GM18951 (cell line): ENCODE measurements around the gene ABCB8.

Experiments
- POLR2A ChIP-seq: IDR thresholded peaks from 4 replicates; pipeline ENCODE4 v1.6.1; 2011; ENCODE audit warnings: mild to moderate bottlenecking; ENCODE audit not compliant: insufficient read length, insufficient read depth; ENCODE audit errors: extremely low read depth
- in situ Hi-C: fragments of 300-500 bp; cut with MboI; formaldehyde crosslinking; loops from one replicate; pipeline ENCODE4 v1.12.0; 2022; ENCODE audit warnings: low sequenced_read_pairs, mixed read lengths, inconsistent platforms; ENCODE audit not compliant: unreplicated experiment

The ABCB8 gene

DNA sequence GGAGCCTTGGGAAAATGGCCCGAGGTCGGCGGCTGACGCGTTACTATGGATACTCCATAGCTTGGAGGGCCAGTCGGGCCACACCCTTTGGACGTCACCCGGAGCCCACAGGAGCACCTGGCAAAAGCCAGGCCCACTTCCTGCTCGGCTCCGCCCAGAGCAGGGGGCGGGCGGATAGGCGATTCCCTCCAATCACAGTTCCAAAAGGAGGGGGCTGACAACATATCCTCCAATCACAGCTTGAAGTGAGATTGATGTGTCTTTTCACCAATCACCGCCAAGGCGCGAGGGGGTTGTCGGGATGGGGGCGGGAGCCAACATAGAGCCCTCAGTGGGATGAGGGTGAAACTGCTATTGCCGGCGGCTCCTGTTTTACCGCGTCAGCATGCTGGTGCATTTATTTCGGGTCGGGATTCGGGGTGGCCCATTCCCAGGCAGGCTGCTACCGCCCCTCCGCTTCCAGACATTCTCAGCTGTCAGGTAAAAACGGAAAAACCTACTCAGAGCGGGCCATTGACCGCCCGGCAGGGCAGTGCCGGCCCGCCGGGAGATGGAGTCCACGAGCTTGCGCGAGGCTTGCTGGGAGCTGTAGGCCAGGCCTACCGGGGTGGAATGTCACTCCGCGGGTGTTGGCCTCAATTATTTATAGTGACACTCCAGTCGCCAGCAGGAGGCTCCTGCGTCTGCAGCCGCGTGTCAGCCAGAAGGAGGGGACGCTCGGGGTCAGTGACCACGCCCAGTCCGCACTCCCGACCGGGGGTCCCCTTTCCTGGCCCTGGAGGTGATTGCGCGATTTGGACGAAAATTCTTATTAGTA lies at the start of gene ABCB8:
Gene ABCB8 (plus strand): TSS at position 320 of the 817 bp plus-strand sequence. CDS start 66 bp downstream, at position 386.
- in situ Hi-C loops: no loop called here
- peak; percentile 73 for TF ChIP-seq POLR2A

DNA sequence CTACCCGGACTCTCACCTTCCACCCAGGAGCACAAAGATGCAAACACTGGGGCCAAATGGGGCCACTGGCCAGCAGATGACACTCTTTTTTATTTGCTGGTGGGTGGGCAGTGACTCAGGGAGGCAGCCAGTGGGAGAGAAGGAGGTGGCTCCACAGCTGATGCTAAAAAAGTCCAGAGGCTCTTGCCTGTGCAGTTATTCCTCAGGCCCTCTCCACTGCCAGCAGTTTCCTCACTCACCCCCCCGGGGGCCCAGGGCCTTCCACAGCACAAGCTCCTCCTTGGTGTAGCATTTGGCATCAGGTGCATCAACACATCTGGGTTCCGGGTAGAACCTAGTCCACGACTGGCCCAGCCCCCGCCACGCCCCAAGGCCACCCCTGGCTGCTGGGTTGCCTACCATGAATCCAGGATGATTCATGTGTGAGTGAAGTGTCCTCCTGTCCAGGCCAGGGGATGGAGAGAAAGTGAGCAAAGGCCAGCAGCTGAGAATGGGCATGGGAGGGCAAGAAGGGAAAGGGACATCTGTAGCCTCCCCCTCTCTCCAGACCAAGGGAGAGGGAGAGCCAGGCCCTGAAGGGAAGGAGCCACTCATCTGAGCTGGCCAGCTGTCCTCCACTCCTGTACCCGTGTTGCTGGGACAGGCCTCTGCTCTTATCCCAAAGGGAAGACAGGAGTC lies 48.4 kb upstream of the ABCB8 start:
- in situ Hi-C loops: no loop called here
- no peak for TF ChIP-seq POLR2A

DNA sequence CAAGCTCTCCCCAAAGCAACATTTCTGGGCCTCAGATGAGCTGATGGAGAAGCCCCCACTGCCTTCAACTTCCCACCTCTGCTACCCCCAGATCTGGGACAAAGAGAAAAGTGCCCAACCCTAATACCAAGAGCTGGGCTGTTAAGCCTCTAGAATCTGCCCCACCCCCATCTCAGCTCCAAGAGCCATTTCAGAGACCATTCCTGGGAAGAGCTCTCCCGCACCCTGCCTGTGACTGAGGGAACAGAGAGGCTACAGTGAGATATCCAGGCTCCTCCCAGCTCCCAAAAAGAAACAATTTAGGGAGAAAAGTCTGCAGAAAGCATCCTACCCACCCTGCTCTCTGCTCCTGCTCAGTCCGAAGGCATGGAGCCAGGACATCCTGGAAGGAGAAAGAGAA lies 47.6 kb upstream of the ABCB8 start:
- no peak for TF ChIP-seq POLR2A

DNA sequence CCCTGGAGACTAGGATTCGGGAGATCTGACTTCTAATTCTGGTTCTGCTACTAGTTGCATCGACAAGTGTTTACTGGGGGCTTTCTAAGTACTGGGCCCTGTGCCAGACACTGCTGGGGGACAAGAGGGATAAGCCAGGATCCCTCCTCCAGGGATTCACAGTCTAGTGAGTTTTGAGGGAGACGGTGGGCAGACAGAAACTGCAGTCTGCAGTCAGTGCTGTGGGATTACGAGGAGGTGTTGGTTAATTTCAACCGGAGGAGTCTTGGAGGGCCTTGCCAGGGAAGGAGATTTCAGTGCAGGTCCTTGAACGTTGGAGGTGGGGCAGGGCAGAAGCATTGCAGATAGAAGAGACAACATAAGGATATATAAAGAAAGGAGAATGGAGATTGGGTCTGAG lies 46.6 kb upstream of the ABCB8 start:
- in situ Hi-C loops: no loop called here
- TF ChIP-seq POLR2A: no peak

More for the DNA sequence above, 47.6 kb upstream of the ABCB8 start:
- in situ Hi-C loops: no loop called here

DNA sequence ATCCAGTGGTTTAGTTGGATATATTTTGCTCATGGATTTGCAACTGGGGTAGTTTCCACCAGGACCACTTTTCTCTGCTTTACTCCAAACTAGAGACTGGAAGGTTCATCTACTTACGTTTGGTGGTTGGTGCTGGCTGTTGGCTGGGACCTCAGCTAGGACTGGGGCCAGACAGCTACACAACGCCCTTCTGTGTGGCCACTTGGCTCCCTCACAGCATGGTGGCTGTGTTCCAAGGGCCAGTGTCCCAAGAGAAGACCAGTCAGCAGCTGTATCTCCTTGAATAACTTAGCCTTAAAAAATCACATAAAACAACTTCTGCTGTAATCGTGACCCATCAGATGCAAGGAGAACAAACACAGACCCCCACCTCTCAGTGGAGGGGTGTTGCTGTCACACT lies 45.9 kb upstream of the ABCB8 start:
- TF ChIP-seq POLR2A: no peak
- in situ Hi-C loops: no loop called here

DNA sequence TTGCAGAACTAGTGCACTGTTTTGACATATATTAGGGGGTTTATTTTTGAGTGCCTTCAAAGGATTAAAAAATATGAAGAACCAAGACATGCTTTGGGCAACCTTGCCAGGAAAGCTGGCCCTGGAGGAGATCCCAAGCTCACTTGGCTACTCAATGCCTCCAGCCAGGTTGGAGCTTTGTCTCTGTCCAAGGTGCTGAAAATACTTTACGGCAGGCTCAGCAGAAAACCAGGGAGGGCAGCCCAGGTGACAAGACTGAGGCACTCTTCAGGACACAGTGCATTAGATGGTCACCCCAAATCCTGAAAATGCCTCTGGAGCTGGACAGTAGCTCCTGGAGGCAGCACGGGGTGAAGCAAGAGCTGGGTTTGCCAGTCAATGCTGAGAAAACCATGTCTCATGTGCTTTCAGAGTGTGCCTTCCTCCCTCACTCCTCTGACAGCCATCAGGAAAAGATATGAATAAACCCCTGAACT lies 44.3 kb upstream of the ABCB8 start:
- no peak for TF ChIP-seq POLR2A
- in situ Hi-C loops: no loop called here

DNA sequence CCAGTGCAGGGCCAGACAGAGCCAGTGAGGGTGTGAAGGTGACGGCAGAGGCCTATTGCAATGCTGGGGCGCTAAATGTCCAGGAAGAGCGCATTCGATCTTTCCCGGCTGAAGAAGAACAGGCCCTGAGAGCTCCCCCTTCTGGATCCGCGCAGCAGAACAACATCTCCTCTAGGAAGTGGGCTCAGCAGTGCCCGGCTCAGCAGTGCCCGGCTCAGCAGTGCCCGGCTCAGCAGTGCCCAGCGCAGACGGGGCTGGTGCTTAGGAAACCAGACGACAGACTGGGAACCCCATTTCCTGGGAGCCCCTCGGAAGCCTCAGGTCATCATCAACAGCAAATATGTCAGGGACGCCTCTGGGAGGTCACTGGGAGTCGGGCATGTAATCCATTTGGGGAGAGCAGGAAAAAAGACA lies 42.1 kb upstream of the ABCB8 start:
- in situ Hi-C loops: no loop called here
- TF ChIP-seq POLR2A: no peak

DNA sequence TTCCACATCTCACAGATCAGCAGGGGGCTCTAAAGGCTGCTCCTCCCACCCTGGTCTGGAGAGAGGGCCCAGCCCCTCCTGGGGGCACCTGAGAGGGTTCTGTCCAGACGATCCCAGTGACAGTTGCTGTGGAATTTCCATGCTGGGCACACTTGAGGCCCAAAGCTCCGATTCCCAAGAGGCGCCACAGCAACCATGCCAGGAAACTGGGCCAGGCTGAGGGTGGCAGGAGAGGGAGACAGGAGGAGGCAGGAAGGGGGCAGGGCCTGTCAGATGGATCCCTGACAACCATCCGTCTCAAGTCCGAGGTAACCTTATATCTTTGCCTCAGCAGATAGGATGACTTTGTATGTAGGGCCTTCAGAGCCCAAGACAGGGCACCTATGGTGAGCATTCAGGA lies 41.7 kb upstream of the ABCB8 start:
- no peak for TF ChIP-seq POLR2A
- in situ Hi-C loops: no loop called here

DNA sequence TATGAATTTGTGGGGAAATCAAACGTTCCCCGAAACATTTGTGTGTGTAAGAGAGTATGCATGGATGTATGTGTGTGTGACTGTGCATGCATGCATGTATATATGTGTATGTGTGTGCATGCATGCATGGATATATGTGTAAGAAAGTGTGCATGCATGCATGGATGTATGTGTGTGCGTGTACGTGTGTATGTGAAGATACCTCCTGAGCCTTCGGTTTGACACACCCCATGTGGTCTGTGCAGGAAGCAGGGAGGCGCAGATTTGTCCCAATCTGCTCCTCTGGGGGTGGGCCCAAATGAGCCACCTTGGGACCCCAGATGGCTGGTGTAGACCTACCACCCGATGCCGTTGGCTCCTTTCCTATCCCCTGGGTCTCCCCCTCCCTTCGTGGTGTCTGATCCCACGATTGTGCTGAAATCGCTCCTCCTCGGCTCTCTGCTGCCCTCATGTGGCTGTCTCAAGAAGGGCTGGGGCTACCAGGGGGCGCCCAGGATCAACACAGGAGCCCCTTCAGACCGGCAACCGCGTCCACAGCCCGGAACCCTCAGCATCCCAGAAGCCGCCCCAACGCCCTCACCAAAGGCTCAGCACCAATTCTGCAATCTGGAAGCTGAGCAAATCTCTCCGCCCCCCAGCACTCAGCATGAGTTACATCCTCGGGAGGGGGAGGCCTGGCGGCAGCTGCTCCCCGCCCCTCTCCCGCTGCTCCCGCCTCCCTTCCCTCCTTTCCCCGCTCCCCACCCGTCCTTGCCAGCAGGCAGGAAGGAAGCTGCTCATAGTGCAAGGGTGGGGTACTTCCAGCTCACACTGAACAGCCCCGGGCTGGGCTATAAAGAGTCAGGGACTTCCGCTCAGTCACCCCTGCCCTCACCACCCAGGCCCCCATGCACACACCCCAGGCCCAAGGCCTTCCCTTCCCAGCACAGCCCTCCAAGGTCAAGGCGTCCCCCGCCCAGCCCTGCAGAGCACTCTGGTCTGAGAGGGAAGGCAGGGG lies 39.7 kb upstream of the ABCB8 start:
- in situ Hi-C loops: no loop called here
- TF ChIP-seq POLR2A: no peak

DNA sequence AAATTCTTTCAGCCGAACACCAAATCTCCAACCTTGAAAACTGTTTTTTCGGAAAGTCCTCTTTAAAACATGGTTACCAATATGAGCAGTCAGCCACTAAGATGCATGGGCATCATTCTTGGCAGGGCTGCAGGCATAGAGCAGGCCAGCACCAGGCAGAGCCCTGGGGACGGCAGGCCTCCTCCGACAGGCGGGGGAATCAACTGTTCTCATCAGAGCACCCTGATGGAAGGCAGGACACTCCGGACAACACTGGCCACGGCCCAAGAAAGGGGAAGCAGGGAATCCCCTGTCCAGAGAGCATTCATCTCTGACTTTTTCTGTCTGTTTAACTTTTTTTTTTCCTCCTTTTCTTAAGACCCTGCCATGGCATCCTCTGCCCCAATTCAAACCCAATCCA lies 38.8 kb upstream of the ABCB8 start:
- in situ Hi-C loops: no loop called here
- no peak for TF ChIP-seq POLR2A

DNA sequence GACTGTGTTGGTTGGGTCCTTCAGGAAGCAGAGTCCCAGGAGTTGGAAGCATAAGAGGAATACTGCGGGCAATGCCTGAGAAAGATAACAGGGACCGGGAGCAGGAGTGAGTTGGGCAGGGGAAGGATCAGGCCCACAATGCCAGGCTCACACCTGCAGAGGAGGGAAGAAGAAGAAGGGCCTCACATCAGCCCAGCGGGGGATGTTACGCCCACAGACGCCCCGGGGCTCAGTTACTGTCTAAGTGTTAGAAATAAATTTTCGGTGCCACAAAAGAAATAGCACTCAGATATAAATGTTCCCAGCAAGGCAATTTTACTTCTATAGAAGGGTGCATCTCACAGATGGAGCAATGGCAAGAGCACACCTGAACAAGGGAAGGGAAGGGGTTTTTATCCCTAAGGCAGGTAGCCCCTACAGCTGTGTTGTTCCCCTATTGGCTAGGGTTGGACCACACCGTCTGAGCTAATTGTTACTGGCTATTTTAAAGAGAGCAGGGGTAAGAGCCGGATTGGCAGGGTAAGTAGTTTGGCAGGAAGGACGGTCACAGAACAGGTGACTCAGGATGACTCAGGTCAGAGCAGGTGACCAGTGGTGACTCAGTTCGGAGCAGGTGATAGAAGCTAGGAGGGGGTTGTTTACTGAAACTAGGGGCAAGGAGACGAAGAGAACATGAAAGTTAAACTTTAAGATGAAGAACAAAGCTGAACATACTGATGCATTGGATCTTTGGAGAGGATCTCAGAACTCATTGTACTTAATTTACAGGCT lies 37.6 kb upstream of the ABCB8 start, which contains the start of gene NOS3:
Gene NOS3 (plus strand): TSS at position 602 of the 771 bp plus-strand sequence. CDS start 2,787 bp downstream, outside the sequence.
- in situ Hi-C loops: no loop called here

DNA sequence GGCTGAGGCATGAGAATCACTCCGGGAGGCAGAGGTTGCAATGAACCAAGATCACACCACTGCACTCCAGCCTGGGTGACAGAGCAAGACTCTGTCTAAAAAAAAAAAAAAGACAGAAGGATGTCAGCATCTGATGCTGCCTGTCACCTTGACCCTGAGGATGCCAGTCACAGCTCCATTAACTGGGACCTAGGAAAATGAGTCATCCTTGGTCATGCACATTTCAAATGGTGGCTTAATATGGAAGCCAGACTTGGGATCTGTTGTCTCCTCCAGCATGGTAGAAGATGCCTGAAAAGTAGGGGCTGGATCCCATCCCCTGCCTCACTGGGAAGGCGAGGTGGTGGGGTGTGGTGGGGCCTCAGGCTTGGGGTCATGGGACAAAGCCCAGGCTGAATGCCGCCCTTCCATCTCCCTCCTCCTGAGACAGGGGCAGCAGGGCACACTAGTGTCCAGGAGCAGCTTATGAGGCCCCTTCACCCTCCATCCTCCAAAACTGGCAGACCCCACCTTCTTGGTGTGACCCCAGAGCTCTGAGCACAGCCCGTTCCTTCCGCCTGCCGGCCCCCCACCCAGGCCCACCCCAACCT lies 36.1 kb upstream of the ABCB8 start:
- TF ChIP-seq POLR2A: no peak
- in situ Hi-C loops: no loop called here

More for the DNA sequence above, 37.6 kb upstream of the ABCB8 start, which contains the start of gene NOS3:
- no peak for TF ChIP-seq POLR2A
